ENCODE data around the gene TSEN2. TPM values are rescaled to one million over a fixed set of nuclear protein-coding genes. Genes with fewer than 3 reads are reported as not detected.

The TSEN2 gene
- total RNA-seq, 1 experiment from 2014 or later, result 22.0 TPM

DNA sequence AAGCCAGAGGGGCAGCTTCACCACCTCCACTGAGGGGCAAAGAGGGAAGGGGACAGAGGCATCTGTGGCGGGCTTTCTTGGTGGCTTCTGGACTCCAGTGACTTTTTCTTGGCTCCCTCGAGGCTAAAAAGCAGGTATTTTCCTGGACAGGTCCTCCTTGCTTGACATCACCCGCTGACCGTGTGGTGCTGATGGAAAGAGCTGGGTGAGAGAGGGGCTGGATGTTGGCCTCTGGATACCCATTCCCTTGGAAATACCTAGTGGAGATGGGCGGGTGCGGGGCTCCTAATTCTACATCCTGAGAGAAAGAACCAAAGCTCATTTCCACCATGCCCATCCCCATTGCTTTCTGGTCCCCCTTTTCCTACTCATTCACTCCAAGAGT, 47.1 kb upstream of the TSEN2 start:
- CTCF ChIA-PET, result interaction anchor here (0.6 kb wide), 1 partner anchor 115 kb away, joined by 3 read pairs; no protein-coding TSS in a partner anchor
- Histone ChIP-seq H3K27me3 (ENCODE audit: control insufficient read depth, insufficient read depth, low read length) (no peaks in the 10 kb centered on the region), H3K4me3 (ENCODE audit: low read depth in 2 of 2, low read length in 2 of 2) (no peak overlapping the region), H3K36me3 (ENCODE audit: control insufficient read depth, insufficient read depth, low read length) (no peaks in the 10 kb centered on the region; the same call in 1 of the 2 replicates), H3K27ac (ENCODE audit: low read length) (peak overlapping the region; percentile 75), H3K9me3 (ENCODE audit: control insufficient read depth, insufficient read depth, low read depth, low read length) (no peaks in the 10 kb centered on the region), H3K4me1 (ENCODE audit: control insufficient read depth, insufficient read depth, low read length) (peaks cover 22% of the 10 kb centered on the region)
- intact Hi-C loops (cut with micrococcal nuclease; ENCODE audit: unreplicated experiment), result no loop called here
- DNase-seq (ENCODE audit: low read depth, low spot score), result no peak
- no peak for TF ChIP-seq SIN3A (IDR thresholded peaks at IDR 0.05; ENCODE audit: borderline replicate concordance, insufficient read depth, low read depth, low read length)
- TF ChIP-seq, protein P1, sequence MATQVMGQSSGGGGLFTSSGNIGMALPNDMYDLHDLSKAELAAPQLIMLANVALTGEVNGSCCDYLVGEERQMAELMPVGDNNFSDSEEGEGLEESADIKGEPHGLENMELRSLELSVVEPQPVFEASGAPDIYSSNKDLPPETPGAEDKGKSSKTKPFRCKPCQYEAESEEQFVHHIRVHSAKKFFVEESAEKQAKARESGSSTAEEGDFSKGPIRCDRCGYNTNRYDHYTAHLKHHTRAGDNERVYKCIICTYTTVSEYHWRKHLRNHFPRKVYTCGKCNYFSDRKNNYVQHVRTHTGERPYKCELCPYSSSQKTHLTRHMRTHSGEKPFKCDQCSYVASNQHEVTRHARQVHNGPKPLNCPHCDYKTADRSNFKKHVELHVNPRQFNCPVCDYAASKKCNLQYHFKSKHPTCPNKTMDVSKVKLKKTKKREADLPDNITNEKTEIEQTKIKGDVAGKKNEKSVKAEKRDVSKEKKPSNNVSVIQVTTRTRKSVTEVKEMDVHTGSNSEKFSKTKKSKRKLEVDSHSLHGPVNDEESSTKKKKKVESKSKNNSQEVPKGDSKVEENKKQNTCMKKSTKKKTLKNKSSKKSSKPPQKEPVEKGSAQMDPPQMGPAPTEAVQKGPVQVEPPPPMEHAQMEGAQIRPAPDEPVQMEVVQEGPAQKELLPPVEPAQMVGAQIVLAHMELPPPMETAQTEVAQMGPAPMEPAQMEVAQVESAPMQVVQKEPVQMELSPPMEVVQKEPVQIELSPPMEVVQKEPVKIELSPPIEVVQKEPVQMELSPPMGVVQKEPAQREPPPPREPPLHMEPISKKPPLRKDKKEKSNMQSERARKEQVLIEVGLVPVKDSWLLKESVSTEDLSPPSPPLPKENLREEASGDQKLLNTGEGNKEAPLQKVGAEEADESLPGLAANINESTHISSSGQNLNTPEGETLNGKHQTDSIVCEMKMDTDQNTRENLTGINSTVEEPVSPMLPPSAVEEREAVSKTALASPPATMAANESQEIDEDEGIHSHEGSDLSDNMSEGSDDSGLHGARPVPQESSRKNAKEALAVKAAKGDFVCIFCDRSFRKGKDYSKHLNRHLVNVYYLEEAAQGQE (IDR thresholded peaks at IDR 0.05; ENCODE audit: insufficient read depth in 1 of 2, low read depth in 2 of 2, low read length in 1 of 2), result no peak
- TF ChIP-seq, protein P2, sequence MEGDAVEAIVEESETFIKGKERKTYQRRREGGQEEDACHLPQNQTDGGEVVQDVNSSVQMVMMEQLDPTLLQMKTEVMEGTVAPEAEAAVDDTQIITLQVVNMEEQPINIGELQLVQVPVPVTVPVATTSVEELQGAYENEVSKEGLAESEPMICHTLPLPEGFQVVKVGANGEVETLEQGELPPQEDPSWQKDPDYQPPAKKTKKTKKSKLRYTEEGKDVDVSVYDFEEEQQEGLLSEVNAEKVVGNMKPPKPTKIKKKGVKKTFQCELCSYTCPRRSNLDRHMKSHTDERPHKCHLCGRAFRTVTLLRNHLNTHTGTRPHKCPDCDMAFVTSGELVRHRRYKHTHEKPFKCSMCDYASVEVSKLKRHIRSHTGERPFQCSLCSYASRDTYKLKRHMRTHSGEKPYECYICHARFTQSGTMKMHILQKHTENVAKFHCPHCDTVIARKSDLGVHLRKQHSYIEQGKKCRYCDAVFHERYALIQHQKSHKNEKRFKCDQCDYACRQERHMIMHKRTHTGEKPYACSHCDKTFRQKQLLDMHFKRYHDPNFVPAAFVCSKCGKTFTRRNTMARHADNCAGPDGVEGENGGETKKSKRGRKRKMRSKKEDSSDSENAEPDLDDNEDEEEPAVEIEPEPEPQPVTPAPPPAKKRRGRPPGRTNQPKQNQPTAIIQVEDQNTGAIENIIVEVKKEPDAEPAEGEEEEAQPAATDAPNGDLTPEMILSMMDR (IDR thresholded peaks at IDR 0.05), result no peak
- no peak for TF ChIP-seq TCF7L2 (IDR thresholded peaks at IDR 0.05; ENCODE audit: low read depth, low read length)
- TF ChIP-seq POLR2AphosphoS5 (IDR thresholded peaks at IDR 0.05; ENCODE audit: low read depth, low read length), result no peak
- BruUV-seq (replicated peaks), result no TSS peak
- in situ Hi-C loops (cut with HindIII; ENCODE audit: low pct_unique_long_range_greater_than_20kb, low sequenced_read_pairs), result no loop called here
- POLR2A ChIA-PET, result no interaction called here
- ATAC-seq, result no peak

DNA sequence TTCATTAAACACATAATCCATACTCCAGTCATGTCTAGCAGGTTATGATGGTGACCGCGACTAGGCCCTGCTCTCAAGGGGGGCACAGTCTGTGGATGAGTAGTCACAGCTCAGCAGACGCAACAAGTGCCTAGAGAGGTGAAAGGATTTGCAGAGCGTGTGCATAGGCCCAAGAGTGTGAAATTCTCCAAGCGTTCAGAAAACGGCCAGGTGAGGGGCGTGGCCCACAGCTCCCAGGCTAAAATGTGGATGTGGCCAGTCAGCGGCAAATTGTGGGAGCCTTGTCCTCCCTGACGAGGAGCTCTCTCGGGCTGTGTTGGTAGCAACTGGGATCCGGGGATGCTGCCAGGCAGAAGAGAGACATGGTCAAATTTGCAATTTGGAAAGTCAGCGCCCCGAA, 46.4 kb upstream of the TSEN2 start:
- no peak for DNase-seq (ENCODE audit: low read depth, low spot score)
- intact Hi-C loops (cut with micrococcal nuclease; ENCODE audit: unreplicated experiment), result no loop called here
- Histone ChIP-seq H3K27ac (ENCODE audit: low read length) (peak overlapping the region; percentile 75), H3K4me1 (ENCODE audit: control insufficient read depth, insufficient read depth, low read length) (peaks cover 22% of the 10 kb centered on the region), H3K27me3 (ENCODE audit: control insufficient read depth, insufficient read depth, low read length) (no peaks in the 10 kb centered on the region), H3K4me3 (ENCODE audit: low read depth in 2 of 2, low read length in 2 of 2) (no peak overlapping the region), H3K9me3 (ENCODE audit: control insufficient read depth, insufficient read depth, low read depth, low read length) (no peaks in the 10 kb centered on the region), H3K36me3 (ENCODE audit: control insufficient read depth, insufficient read depth, low read length) (no peaks in the 10 kb centered on the region)
- TF ChIP-seq POLR2AphosphoS5 (IDR thresholded peaks at IDR 0.05; ENCODE audit: low read depth, low read length) (no peak), TCF7L2 (IDR thresholded peaks at IDR 0.05; ENCODE audit: low read depth, low read length) (no peak), SIN3A (IDR thresholded peaks at IDR 0.05; ENCODE audit: borderline replicate concordance, insufficient read depth, low read depth, low read length) (no peak)
- TF ChIP-seq, protein P2 (IDR thresholded peaks at IDR 0.05), result no peak
- TF ChIP-seq, protein P1 (IDR thresholded peaks at IDR 0.05; ENCODE audit: insufficient read depth in 1 of 2, low read depth in 2 of 2, low read length in 1 of 2), result no peak
- in situ Hi-C loops (cut with HindIII; ENCODE audit: low pct_unique_long_range_greater_than_20kb, low sequenced_read_pairs), result no loop called here
- no peak for ATAC-seq
- ChIA-PET CTCF (no interaction called here), POLR2A (no interaction called here)
- no TSS peak for BruUV-seq (replicated peaks)
